Measurements from ENCODE around the gene FGF19. TPM values are rescaled to one million over a fixed set of nuclear protein-coding genes. Genes with fewer than 3 reads are reported as not detected.

The FGF19 gene
- total RNA-seq, 1 experiment from 2014 or later: 17.6 TPM

DNA sequence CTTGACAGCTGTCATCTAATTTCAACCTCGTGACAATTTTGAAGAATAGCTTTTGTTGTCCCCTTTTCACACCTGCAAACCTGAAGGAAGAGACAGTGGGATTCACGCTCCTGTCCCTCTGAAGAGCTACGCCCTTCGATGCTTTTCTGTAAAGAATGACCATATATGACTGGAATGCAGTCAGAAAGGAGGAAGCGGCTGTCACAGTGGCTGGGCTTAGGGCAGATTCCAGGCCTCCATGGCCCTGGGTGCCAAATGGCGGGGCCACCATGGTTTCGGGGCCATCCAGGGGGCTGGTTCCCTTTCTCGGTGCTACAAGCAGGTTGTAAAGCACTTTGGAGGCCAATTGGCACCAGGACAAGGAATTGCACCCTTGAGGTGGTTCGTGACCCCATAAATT is 22.2 kb upstream of the FGF19 start:
- CTCF ChIA-PET: interaction anchor here (1.3 to 2.1 kb wide), 3 partner anchors 8 to 73 kb away, joined by 3 to 6 read pairs (median 4); no protein-coding TSS in a partner anchor
- POLR2A ChIA-PET: no interaction called here
- ATAC-seq (no peak), DNase-seq (ENCODE audit: low spot score) (no peak)
- peaks cover 3% of the 10 kb centered on the region for H3K4me1 Mint-ChIP-seq
- peaks cover 9% of the 10 kb centered on the region for H3K27me3 Mint-ChIP-seq (ENCODE audit: low read depth)
- no peak overlapping the region for H3K4me3 Mint-ChIP-seq
- no peak overlapping the region for H3K27ac Mint-ChIP-seq
- H3K36me3 Mint-ChIP-seq: no peaks in the 10 kb centered on the region
- TF ChIP-seq, protein P1, sequence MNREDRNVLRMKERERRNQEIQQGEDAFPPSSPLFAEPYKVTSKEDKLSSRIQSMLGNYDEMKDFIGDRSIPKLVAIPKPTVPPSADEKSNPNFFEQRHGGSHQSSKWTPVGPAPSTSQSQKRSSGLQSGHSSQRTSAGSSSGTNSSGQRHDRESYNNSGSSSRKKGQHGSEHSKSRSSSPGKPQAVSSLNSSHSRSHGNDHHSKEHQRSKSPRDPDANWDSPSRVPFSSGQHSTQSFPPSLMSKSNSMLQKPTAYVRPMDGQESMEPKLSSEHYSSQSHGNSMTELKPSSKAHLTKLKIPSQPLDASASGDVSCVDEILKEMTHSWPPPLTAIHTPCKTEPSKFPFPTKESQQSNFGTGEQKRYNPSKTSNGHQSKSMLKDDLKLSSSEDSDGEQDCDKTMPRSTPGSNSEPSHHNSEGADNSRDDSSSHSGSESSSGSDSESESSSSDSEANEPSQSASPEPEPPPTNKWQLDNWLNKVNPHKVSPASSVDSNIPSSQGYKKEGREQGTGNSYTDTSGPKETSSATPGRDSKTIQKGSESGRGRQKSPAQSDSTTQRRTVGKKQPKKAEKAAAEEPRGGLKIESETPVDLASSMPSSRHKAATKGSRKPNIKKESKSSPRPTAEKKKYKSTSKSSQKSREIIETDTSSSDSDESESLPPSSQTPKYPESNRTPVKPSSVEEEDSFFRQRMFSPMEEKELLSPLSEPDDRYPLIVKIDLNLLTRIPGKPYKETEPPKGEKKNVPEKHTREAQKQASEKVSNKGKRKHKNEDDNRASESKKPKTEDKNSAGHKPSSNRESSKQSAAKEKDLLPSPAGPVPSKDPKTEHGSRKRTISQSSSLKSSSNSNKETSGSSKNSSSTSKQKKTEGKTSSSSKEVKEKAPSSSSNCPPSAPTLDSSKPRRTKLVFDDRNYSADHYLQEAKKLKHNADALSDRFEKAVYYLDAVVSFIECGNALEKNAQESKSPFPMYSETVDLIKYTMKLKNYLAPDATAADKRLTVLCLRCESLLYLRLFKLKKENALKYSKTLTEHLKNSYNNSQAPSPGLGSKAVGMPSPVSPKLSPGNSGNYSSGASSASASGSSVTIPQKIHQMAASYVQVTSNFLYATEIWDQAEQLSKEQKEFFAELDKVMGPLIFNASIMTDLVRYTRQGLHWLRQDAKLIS (CRISPR knock-in tag; IDR thresholded peaks at IDR 0.05; ENCODE audit: borderline replicate concordance): no peak
- no peak for TF ChIP-seq PREB (CRISPR knock-in tag; IDR thresholded peaks at IDR 0.05; ENCODE audit: borderline replicate concordance)
- no peak for TF ChIP-seq ZNF219 (CRISPR knock-in tag; IDR thresholded peaks at IDR 0.05; ENCODE audit: borderline replicate concordance)
- no peak for TF ChIP-seq MXD4 (CRISPR knock-in tag; IDR thresholded peaks at IDR 0.05; ENCODE audit: borderline replicate concordance)
- H3K9me3 Mint-ChIP-seq: no peaks in the 10 kb centered on the region

DNA sequence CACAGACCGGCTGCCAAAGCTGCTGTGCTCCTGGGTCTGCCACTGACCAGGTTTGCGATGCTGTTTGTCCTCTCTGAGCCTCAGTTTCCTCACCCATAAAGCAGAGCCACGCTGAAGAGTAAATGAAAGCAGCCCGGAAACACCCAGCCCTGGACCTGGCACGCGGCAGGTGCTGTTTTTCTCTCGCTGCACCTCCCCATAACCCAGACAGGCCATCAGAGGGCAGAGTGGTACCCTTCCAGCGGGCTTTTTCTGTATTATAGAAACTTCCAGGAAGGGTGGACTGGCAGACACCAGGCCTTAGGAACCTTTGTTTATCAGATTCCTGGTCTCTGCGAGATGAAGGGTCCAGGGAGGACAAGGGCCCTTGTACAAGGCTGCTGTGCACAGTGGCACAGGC is 17.9 kb upstream of the FGF19 start:
- no peak for TF ChIP-seq ERG (CRISPR knock-in tag; IDR thresholded peaks at IDR 0.05)
- TF ChIP-seq MAX (CRISPR knock-in tag; IDR thresholded peaks at IDR 0.05): peak; percentile 60; the same call in 1 of the 2 replicates
- ChIA-PET POLR2A (no interaction called here), CTCF (interaction anchor here (0.6 to 1.8 kb wide), 4 partner anchors 10 to 167 kb away, joined by 3 to 9 read pairs (median 4); no protein-coding TSS in a partner anchor)
- H3K27ac Mint-ChIP-seq: no peak overlapping the region
- peak; percentile 45 for DNase-seq (ENCODE audit: low spot score)
- no peaks in the 10 kb centered on the region for H3K36me3 Mint-ChIP-seq
- H3K4me3 Mint-ChIP-seq: no peak overlapping the region
- ATAC-seq: peak; percentile 66
- H3K4me1 Mint-ChIP-seq: peaks cover 16% of the 10 kb centered on the region
- peaks cover 27% of the 10 kb centered on the region for H3K27me3 Mint-ChIP-seq (ENCODE audit: low read depth)
- no peaks in the 10 kb centered on the region for H3K9me3 Mint-ChIP-seq

DNA sequence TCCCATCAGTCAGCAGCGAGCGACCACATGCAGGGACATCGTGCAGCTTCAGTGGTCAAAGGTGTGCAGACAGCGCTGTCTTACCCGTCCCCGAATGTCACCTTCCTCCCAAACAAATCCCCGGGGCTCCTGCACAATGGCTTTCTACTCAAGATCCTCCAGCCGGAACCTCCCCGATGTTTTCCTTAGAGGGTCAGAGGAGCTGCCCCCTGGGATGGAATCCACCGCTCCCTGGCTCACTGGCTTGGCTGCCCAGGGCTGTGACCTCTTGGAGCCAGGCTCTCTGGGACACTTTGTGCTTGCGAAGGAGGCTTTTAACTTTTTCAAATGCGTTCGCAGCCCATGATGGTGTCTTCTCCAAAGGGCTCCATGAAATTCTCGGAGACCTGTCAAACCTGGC is 17.3 kb upstream of the FGF19 start:
- ChIA-PET POLR2A (interaction anchor here (0.7 kb wide), 1 partner anchor 96 kb away, joined by 10 read pairs; no protein-coding TSS in a partner anchor), CTCF (interaction anchor here (0.6 to 1.8 kb wide), 9 partner anchors 9 to 168 kb away, joined by 3 to 9 read pairs (median 4); no protein-coding TSS in a partner anchor)
- H3K4me3 Mint-ChIP-seq: no peak overlapping the region
- no peaks in the 10 kb centered on the region for H3K36me3 Mint-ChIP-seq
- peaks cover 16% of the 10 kb centered on the region for H3K4me1 Mint-ChIP-seq
- no peak overlapping the region for H3K27ac Mint-ChIP-seq
- H3K27me3 Mint-ChIP-seq (ENCODE audit: low read depth): peaks cover 27% of the 10 kb centered on the region
- no peak for DNase-seq (ENCODE audit: low spot score)
- no peaks in the 10 kb centered on the region for H3K9me3 Mint-ChIP-seq
- ATAC-seq: no peak
- no peak for TF ChIP-seq NR1H2 (CRISPR knock-in tag; IDR thresholded peaks at IDR 0.05)
- TF ChIP-seq ZNF219 (CRISPR knock-in tag; IDR thresholded peaks at IDR 0.05; ENCODE audit: borderline replicate concordance): no peak
- TF ChIP-seq SP1 (CRISPR knock-in tag; conservative IDR thresholded peaks at IDR 0.05): no peak
- TF ChIP-seq, protein P2, sequence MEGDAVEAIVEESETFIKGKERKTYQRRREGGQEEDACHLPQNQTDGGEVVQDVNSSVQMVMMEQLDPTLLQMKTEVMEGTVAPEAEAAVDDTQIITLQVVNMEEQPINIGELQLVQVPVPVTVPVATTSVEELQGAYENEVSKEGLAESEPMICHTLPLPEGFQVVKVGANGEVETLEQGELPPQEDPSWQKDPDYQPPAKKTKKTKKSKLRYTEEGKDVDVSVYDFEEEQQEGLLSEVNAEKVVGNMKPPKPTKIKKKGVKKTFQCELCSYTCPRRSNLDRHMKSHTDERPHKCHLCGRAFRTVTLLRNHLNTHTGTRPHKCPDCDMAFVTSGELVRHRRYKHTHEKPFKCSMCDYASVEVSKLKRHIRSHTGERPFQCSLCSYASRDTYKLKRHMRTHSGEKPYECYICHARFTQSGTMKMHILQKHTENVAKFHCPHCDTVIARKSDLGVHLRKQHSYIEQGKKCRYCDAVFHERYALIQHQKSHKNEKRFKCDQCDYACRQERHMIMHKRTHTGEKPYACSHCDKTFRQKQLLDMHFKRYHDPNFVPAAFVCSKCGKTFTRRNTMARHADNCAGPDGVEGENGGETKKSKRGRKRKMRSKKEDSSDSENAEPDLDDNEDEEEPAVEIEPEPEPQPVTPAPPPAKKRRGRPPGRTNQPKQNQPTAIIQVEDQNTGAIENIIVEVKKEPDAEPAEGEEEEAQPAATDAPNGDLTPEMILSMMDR (IDR thresholded peaks at IDR 0.05): no peak
- TF ChIP-seq, protein P3, sequence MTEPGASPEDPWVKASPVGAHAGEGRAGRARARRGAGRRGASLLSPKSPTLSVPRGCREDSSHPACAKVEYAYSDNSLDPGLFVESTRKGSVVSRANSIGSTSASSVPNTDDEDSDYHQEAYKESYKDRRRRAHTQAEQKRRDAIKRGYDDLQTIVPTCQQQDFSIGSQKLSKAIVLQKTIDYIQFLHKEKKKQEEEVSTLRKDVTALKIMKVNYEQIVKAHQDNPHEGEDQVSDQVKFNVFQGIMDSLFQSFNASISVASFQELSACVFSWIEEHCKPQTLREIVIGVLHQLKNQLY (CRISPR knock-in tag; IDR thresholded peaks at IDR 0.05): no peak
- TF ChIP-seq ZBTB21 (CRISPR knock-in tag; IDR thresholded peaks at IDR 0.05; ENCODE audit: borderline replicate concordance): no peak
- TF ChIP-seq, protein P4, sequence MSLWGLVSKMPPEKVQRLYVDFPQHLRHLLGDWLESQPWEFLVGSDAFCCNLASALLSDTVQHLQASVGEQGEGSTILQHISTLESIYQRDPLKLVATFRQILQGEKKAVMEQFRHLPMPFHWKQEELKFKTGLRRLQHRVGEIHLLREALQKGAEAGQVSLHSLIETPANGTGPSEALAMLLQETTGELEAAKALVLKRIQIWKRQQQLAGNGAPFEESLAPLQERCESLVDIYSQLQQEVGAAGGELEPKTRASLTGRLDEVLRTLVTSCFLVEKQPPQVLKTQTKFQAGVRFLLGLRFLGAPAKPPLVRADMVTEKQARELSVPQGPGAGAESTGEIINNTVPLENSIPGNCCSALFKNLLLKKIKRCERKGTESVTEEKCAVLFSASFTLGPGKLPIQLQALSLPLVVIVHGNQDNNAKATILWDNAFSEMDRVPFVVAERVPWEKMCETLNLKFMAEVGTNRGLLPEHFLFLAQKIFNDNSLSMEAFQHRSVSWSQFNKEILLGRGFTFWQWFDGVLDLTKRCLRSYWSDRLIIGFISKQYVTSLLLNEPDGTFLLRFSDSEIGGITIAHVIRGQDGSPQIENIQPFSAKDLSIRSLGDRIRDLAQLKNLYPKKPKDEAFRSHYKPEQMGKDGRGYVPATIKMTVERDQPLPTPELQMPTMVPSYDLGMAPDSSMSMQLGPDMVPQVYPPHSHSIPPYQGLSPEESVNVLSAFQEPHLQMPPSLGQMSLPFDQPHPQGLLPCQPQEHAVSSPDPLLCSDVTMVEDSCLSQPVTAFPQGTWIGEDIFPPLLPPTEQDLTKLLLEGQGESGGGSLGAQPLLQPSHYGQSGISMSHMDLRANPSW (CRISPR knock-in tag; conservative IDR thresholded peaks at IDR 0.05; ENCODE audit: low read depth): no peak
- TF ChIP-seq ZSCAN18 (CRISPR knock-in tag; IDR thresholded peaks at IDR 0.05): no peak
- no peak for TF ChIP-seq NFYB (CRISPR knock-in tag; conservative IDR thresholded peaks at IDR 0.05; ENCODE audit: low read depth)
- TF ChIP-seq TCF7 (CRISPR knock-in tag; IDR thresholded peaks at IDR 0.05; ENCODE audit: low read depth): no peak
- TF ChIP-seq MYBL2 (CRISPR knock-in tag; IDR thresholded peaks at IDR 0.05): no peak
- TF ChIP-seq PRRX2 (CRISPR knock-in tag; IDR thresholded peaks at IDR 0.05): no peak
- TF ChIP-seq NR2C2 (CRISPR knock-in tag; IDR thresholded peaks at IDR 0.05): no peak

All from WTC11 (cell line).